ENCODE measurements around the gene DNASE2B. TPM values are rescaled to one million over a fixed set of nuclear protein-coding genes. Genes with fewer than 3 reads are reported as not detected.

Gene DNASE2B
- total RNA-seq, 1 experiment from 2014 or later, result not detected

DNA sequence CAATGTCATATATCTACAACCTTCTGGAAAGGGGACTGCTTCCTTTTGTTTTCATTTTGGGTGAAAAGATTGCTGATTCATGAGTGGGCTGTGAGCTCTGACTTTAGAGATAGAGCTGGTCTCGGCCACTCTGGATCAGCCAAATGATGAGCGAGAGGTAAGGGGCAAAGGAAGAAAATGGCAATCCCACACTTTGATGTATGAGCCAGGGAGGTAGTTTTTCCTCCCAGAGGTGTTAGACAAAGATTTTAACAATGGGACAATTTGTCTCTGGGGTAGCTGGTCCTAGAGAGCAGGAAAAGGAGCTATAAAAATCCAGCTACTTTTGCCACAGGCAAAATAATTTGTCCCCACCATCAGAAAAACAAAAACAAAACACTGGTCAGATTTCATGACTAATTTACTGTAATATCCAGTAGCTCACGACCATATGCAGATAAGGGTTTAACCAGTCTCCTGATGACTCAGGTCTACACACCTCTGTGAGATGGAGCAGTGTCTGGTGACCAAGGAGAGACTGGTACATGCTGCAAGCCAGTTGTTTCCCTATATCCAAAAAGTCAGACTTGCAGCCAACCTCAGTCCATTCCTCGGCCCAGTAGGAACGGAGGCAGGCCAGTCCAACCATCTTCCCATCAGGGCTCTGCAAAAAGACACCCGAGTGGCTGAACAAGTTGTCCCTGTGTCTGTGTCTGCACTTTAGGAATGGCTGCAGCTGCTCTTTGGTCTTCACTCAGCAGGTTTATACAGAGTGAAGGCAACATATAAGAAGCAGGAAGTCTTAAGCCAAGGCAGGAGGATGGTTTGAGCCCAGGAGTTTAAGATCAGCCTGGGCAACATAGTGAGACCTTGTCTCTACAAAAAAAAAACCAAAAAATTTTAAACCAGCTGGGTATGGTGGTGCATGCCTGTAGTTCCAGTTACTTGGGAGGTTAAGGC is 29.2 kb downstream of the DNASE2B start:
- Histone ChIP-seq H2BK5ac (ENCODE audit: insufficient read length, low read length) (no peak overlapping the region), H3K23ac (ENCODE audit: insufficient read length, low read depth, low read length) (no peak overlapping the region), H3K79me2 (ENCODE audit: insufficient read depth, low read length) (no peaks in the 10 kb centered on the region), H3K4me2 (ENCODE audit: insufficient read depth, insufficient read length, low read length) (no peak overlapping the region), H2AK5ac (ENCODE audit: insufficient read length, low read length) (no peak overlapping the region), H3K9ac (ENCODE audit: extremely low read depth, insufficient read length, low read length) (no peak overlapping the region), H2BK15ac (ENCODE audit: low read depth, low read length) (no peak overlapping the region), H4K91ac (ENCODE audit: insufficient read length, low read depth, low read length) (no peak overlapping the region), H3K9me3 (ENCODE audit: control insufficient read depth, low read depth, low read length) (no peaks in the 10 kb centered on the region), H3K23me2 (ENCODE audit: insufficient read length, low read depth, low read length, poor library complexity, severe bottlenecking) (no peaks in the 10 kb centered on the region), H3K27ac (ENCODE audit: insufficient read length, low read depth, low read length) (no peak overlapping the region), H3K18ac (ENCODE audit: insufficient read length, low read depth, low read length) (no peak overlapping the region), H3K4ac (ENCODE audit: low read depth, low read length) (no peak overlapping the region), H3K4me1 (ENCODE audit: insufficient read depth, low read length) (no peaks in the 10 kb centered on the region), H3K27me3 (ENCODE audit: insufficient read depth, low read length) (no peaks in the 10 kb centered on the region), H3T11ph (ENCODE audit: low read length) (no peak overlapping the region), H2BK20ac (ENCODE audit: low read depth, low read length, poor library complexity, severe bottlenecking) (no peak overlapping the region), H2BK12ac (ENCODE audit: insufficient read length, low read depth, low read length) (no peak overlapping the region), H4K5ac (ENCODE audit: insufficient read length, low read depth, low read length) (no peak overlapping the region), H3K14ac (ENCODE audit: insufficient read depth, low read length) (no peak overlapping the region), H4K8ac (replicated peaks; ENCODE audit: insufficient read length, low read depth, low read length) (no peak overlapping the region), H3K56ac (ENCODE audit: insufficient read length, low read depth, low read length) (no peak overlapping the region), H2AFZ (ENCODE audit: low read length) (no peak overlapping the region), H3K79me1 (ENCODE audit: insufficient read depth, low read depth, low read length, poor library complexity, severe bottlenecking) (no peaks in the 10 kb centered on the region), H2BK120ac (ENCODE audit: low read depth, low read length, poor library complexity, severe bottlenecking) (no peak overlapping the region), H4K20me1 (ENCODE audit: control insufficient read depth, insufficient read depth, insufficient read length) (no peaks in the 10 kb centered on the region)
- Mint-ChIP-seq H3K27ac (no peak overlapping the region), H3K27me3 (ENCODE audit: low read depth) (peaks cover 3% of the 10 kb centered on the region; the same call in 1 of the 2 replicates), H3K4me3 (no peak overlapping the region), H3K4me1 (no peaks in the 10 kb centered on the region; a peak in 1 of 4 replicates), H3K36me3 (ENCODE audit: insufficient read depth in 1 of 3, low read depth in 3 of 3) (peaks cover 0 to 11% (median 0%) of the 10 kb centered on the region in 3 experiments; a peak in 2 of 7 replicates), H3K9me3 (peaks cover 4 to 9% of the 10 kb centered on the region in 2 experiments)
- TF ChIP-seq, protein P1, sequence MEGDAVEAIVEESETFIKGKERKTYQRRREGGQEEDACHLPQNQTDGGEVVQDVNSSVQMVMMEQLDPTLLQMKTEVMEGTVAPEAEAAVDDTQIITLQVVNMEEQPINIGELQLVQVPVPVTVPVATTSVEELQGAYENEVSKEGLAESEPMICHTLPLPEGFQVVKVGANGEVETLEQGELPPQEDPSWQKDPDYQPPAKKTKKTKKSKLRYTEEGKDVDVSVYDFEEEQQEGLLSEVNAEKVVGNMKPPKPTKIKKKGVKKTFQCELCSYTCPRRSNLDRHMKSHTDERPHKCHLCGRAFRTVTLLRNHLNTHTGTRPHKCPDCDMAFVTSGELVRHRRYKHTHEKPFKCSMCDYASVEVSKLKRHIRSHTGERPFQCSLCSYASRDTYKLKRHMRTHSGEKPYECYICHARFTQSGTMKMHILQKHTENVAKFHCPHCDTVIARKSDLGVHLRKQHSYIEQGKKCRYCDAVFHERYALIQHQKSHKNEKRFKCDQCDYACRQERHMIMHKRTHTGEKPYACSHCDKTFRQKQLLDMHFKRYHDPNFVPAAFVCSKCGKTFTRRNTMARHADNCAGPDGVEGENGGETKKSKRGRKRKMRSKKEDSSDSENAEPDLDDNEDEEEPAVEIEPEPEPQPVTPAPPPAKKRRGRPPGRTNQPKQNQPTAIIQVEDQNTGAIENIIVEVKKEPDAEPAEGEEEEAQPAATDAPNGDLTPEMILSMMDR (conservative IDR thresholded peaks at IDR 0.05), result no peak
- DNase-seq, result no peak
- no CpG with 5 or more reads among the region's 6 CpGs for WGBS (ENCODE audit: extremely low coverage, insufficient read length, low lambda C conversion rate)

All from H9 (cell line).